GM21381 (cell line): ENCODE measurements around the gene GGA2.

Experiments
- ATAC-seq: cut with Tn5 transposase; IDR thresholded peaks from one replicate; pipeline ENCODE4 v1.9.1; 2021; ENCODE audit warnings: mild to moderate bottlenecking, moderate library complexity; ENCODE audit not compliant: unreplicated experiment

The GGA2 gene

DNA sequence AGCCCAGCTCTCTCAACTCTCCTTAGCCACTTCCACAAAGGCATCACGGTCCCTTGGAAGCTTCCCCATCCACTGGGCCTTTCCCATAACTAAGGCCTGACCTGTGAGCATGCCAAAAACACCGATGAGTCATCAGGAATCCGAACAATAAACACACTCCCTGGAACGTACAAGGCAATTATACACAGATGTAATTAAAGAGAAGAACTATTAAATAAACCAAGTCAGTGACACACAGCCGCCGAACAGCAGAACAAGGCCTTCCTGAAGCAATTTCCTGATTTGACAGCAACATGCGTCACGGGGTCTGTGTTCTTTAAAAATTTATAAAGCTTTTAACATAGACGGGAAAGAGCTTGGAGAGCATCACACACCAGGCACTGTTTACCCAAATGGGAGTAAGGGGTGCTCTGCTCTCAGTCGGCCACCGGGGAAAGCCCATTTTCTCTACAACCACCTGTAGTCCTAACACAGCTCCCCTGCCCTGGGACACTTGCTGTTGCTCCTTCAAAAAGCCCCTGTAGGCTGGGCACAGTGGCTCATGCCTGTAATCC, 86.7 kb downstream of the GGA2 start:
- ATAC-seq = no peak

DNA sequence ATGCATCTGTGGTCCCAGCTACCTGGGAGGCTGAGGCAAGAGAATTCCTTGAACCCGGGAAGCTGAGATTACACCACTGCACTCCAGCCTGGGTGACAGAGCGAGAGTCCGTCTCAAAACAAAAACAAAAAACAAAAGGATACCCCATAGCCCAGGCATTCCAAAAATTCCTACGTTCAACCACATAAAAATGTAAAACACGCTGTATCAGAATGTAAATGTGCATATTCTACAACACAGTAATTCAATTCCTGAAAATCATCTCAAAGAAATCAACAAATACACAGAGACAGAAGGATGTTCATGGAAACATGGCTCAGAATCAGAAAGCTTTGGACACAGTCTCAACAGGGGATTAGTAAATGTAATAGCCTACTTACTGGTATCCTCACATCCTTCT, 90.3 kb downstream of the GGA2 start:
- ATAC-seq = no peak

DNA sequence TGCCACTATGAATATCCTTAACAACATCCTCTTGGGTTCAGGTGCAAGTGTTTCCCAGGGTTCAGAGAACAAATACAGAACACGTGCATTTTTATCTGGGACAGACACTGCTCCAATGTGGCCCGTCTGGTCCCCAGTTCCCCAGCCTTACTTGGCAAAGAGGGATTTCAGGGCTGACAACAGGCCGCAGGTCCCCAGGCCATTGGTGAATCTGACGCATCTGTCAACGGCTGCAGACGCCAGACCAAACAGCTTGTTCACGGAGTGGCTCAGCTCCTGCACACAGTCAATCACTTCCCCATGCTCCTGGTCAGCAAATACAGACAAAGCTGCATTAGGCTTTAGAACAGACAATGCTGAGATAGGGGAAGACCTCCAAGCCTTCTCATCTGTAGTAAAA, 93.5 kb downstream of the GGA2 start:
- no peak for ATAC-seq

DNA sequence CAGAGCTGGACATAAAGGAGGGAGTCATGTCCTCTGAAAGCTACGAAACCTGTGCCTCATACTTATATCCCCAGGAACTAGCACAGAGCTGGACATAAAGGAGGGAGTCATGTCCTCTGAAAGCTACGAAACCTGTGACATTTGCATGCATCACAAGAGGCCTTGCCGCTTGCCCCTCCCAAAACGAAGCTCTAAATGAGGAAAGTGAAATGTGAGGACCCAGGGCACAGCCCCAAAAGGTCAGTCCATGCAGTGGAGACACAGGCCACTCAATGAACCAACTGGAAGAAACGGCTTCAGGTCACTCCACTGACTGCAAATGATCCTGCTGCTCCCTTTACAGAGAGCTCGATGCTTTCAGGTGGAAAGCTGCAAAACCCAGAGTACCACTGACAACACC, 95.6 kb downstream of the GGA2 start:
- ATAC-seq = no peak
